Fibroblast of skin of right quadriceps (primary cell): ENCODE results near the gene HELT.
"Not testable (repeated sequence)": the region's sequence is repeated elsewhere in the genome, so short reads cannot be mapped to it uniquely, and the experiment has no call there.

Experiments used
- DNase-seq: peaks from one replicate; pipeline ENCODE4 v3.0.0-alpha.2; 2013

Gene HELT

GRCh38 chr4:185039508-185040273, 21.4 kb downstream of the HELT start:
- peak; percentile 63 for DNase-seq

DNA sequence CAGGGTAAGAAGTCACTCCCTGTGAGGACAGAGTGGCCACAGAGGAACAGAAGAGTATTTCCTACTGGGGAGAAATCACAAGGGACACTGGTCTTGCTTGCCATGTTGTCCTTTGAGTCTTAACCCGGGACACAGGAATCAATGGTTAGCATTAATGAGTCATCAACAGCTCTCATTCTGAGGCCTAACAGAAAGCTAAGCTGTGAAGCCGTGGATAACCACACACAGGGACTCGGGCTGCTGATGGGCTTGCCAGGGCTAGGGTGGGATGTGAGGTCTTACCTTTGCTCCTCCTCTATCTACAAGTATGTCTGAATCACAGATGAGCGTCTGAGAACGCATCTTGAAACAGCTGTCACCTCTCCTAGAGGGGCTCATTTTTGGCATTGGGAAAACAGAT, 22.2 kb downstream of the HELT start:
- no peak for DNase-seq

GRCh38 chr4:185050286-185050685, 32.0 kb downstream of the HELT start:
- DNase-seq = not testable (repeated sequence)

- not testable (repeated sequence) for DNase-seq
Observed at GRCh38 chr4:185051283-185051682, 33.0 kb downstream of the HELT start.

- DNase-seq = no peak
Observed at GRCh38 chr4:185053746-185054145, 35.5 kb downstream of the HELT start.

GRCh38 chr4:185054272-185054671, 36.0 kb downstream of the HELT start:
- DNase-seq = no peak

DNA sequence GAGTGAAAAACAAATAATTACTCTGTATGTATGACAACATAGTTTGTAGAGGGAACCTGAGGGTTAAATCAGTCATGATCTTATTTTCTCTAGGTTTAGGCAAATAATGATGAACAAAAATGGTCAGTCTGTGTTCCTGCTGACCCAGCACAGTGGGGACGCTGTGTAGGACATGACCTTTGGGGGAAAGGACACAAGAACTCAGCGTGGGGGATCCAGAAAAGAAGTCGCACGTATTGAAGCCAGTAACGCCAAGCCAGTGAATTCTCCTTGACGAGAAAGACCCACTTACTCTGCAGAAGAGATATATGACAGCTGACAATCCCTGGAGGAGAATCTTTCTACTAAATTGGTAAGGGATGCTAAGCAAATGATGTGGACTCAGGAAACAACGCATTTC, 36.6 kb downstream of the HELT start:
- no peak for DNase-seq

DNA sequence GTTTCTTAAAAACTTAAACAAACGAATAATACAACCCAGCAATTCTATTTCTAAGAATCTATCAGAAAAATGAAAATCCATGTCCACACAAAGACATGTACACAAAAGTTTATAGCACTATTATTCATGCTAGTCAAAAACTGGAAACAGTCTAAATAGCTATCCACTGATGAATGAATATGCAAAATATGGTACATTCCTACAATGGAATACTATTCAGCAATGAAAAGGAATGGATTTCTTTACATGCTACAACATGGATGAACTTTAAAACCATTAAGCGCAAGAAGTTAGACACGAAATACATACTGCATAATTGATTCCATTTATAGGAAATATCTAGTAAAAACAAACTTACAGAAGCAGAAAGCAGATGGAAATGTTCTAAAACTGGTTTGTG, 43.3 kb downstream of the HELT start:
- DNase-seq = no peak

- no peak for DNase-seq
Observed at GRCh38 chr4:185062606-185063005, 44.3 kb downstream of the HELT start.

DNA sequence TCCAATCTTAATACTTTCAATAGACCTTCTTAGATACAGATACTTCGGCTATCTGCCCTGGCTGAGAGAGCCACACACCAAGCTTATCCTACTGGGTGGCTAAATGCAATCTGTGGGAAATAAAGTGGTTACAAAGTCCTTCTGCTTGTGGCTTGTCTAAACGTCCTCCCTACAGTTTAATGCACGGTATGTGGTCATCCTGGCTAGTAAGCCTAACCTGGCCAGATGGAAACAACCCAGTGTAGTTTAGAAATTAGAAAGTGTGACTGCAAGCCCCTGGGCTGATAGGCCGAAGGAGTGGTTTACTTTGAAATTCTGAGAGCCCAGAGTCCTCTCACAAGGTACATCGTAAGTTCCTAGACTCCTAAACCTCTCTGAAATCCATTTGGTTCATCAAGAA, 47.9 kb downstream of the HELT start:
- DNase-seq = no peak

DNA sequence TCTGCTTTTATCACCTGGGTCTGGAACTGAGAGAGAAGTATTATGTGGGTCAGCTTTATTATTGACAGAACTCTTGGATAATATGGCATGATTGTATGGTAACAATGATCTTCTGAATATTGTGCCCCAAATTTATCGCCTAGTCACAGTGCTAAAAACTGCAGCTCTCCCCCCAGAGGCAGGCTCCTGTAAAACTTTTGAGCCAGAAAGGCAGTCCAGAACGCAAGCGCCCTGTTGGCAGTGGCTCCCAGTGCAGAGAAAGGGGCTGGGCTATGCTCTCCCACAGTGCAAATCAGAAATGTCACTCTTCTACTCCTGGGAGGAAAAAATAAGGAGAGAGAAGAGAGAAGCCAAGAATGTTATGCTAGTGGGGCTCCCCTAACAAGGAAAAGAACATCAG, 50.5 kb downstream of the HELT start:
- no peak for DNase-seq
